ENCODE data around the gene C2CD2L. TPM values are rescaled to one million over a fixed set of nuclear protein-coding genes. Genes with fewer than 3 reads are reported as not detected.

C2CD2L gene
- total RNA-seq, 2 donors from 2014 or later, result 5.4 to 20.8 TPM

- ATAC-seq (peak; percentile 97), DNase-seq (peak; percentile 93 to 95 (median 94))
- H3K36me3 ChIP-seq (replicated peaks in 1 of 2; ENCODE audit: insufficient read depth in 1 of 2, low read depth in 2 of 2), result peaks cover 0 to 20% of the 10 kb centered on the region in 2 donors
- TF ChIP-seq CTCF (IDR thresholded peaks at IDR 0.05), result no peak
- peak; percentile 45 to 82 (median 69) for TF ChIP-seq POLR2A (IDR thresholded peaks at IDR 0.05)
- intact Hi-C loops (cut with DNase I), result no loop called here
- 0% methylated on average over 27 to 45 of the region's 45 CpGs for WGBS, 2 donors
- H3K4me1 ChIP-seq, result peaks cover 22% of the 10 kb centered on the region
- H3K27me3 ChIP-seq, result no peaks in the 10 kb centered on the region
- H3K4me3 ChIP-seq, result peak within 1 kb of the TSS; percentile 68 to 86
- H3K9me3 ChIP-seq, result no peaks in the 10 kb centered on the region
- H3K27ac ChIP-seq, result peak within 1 kb of the TSS; percentile 72 to 95 (median 94)
These were observed 22.3 kb upstream of the C2CD2L start, which contains the start of gene HMBS for GRCh38 chr11:119084663-119085436. HMBS (plus strand) TSS chr11:119084881; CDS start chr11:119085034, 153 bp downstream.

- intact Hi-C loops (cut with DNase I), result no loop called here
- no peaks in the 10 kb centered on the region for H3K27me3 ChIP-seq
These were observed 21.7 kb upstream of the C2CD2L start for GRCh38 chr11:119085437-119085847.

GRCh38 chr11:119087123-119087522 lies 20.0 kb upstream of the C2CD2L start:
- intact Hi-C loops (cut with DNase I), result no loop called here
- Histone ChIP-seq H3K27ac (no peak overlapping the region), H3K9me3 (no peaks in the 10 kb centered on the region), H3K4me1 (peaks cover 22% of the 10 kb centered on the region), H3K36me3 (replicated peaks in 1 of 2; ENCODE audit: insufficient read depth in 1 of 2, low read depth in 2 of 2) (peaks cover 0 to 3% of the 10 kb centered on the region in 2 donors), H3K27me3 (no peaks in the 10 kb centered on the region), H3K4me3 (no peak overlapping the region)
- no peak for ATAC-seq
- TF ChIP-seq CTCF (IDR thresholded peaks at IDR 0.05) (no peak), POLR2A (IDR thresholded peaks at IDR 0.05) (no peak)
- WGBS, 2 donors, result 77 to 86% methylated on average over 6 of the region's 6 CpGs
- DNase-seq, result no peak

More at GRCh38 chr11:119085437-119085847, 21.7 kb upstream of the C2CD2L start:
- no peaks in the 10 kb centered on the region for H3K9me3 ChIP-seq
- peaks cover 0 to 15% of the 10 kb centered on the region in 2 donors for H3K36me3 ChIP-seq (replicated peaks in 1 of 2; ENCODE audit: insufficient read depth in 1 of 2, low read depth in 2 of 2)
- peak overlapping the region; percentile 46 to 95 (median 94) for H3K27ac ChIP-seq
- H3K4me1 ChIP-seq, result peaks cover 22% of the 10 kb centered on the region
- 1 to 3% methylated on average over 6 to 13 of the region's 13 CpGs for WGBS, 2 donors
- no peak for DNase-seq
- H3K4me3 ChIP-seq, result peak overlapping the region in 1 of 2 donors; percentile 8
- no peak for ATAC-seq
- no peak for TF ChIP-seq CTCF (IDR thresholded peaks at IDR 0.05)
- no peak for TF ChIP-seq POLR2A (IDR thresholded peaks at IDR 0.05)

DNA sequence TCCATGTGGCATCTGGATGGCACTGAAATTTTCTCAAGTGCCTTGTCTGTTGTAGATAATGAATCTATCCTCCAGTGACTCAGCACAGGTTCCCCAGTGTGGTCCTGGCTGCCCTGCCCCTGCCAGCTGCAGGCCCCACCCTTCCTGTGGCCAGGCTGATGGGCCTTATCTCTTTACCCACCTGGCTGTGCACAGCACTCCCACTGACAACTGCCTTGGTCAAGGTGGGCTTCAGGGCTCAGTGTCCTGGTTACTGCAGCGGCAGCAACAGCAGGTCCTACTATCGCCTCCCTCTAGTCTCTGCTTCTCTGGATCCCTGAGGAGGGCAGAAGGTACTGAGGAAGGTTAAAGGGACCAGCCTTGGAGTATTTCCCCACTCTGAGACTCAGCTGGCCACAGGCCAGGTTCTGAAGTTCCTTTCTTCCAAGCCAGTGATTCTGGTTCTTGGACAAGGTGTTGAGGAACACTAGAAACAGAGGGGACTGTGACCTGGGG lies 19.4 kb upstream of the C2CD2L start:
- H3K4me3 ChIP-seq, result no peak overlapping the region
- intact Hi-C loops (cut with DNase I), result no loop called here
- H3K4me1 ChIP-seq, result peaks cover 25% of the 10 kb centered on the region
- H3K27ac ChIP-seq, result no peak overlapping the region
- H3K9me3 ChIP-seq, result no peaks in the 10 kb centered on the region
- DNase-seq (no peak), ATAC-seq (no peak)
- no peak for TF ChIP-seq CTCF (IDR thresholded peaks at IDR 0.05)
- no peak for TF ChIP-seq POLR2A (IDR thresholded peaks at IDR 0.05)
- WGBS, 2 donors, result 82 to 100% methylated on average over 1 to 2 of the region's 2 CpGs
- no peaks in the 10 kb centered on the region for H3K36me3 ChIP-seq (replicated peaks in 1 of 2; ENCODE audit: insufficient read depth in 1 of 2, low read depth in 2 of 2)
- no peaks in the 10 kb centered on the region for H3K27me3 ChIP-seq
